Heart left ventricle (tissue), 16 donors: Measurements from ENCODE around the gene AKT2. TPM values are rescaled to one million over a fixed set of nuclear protein-coding genes. Genes with fewer than 3 reads are reported as not detected.
A peak's percentile ranks its signal among the peaks of the same experiment; 100 is the strongest.

ENCODE experiments used
- ATAC-seq, 4 donors: fragments of 200-7000 bp; cut with Tn5 transposase; one replicate each; pipeline ENCODE4 v1.9.1; 2020 to 2022; ENCODE audit warnings: moderate library complexity in 4 of 4, mild to moderate bottlenecking in 3 of 4, moderate number of reproducible peaks in 1 of 4
- DNase-seq, 5 donors: peaks; one replicate each; pipeline ENCODE4 v3.0.0-alpha.2; 2020
- H3K27ac ChIP-seq, 12 donors: fragments of 200-600 bp; sonication (generic) in 4 of 12; one replicate each; pipeline versions ENCODE4 v1.5.0 to v1.8.0; 2016 to 2022; ENCODE audit warnings: mild to moderate bottlenecking in 2 of 12
- H3K27me3 ChIP-seq, 9 donors: fragments of 200-600 bp; sonication (generic) in 2 of 9; one replicate each; pipeline versions ENCODE4 v1.5.1 to v1.8.0; 2016 to 2022; ENCODE audit warnings: mild to moderate bottlenecking in 3 of 9
- H3K36me3 ChIP-seq, 9 donors: fragments of 200-600 bp; sonication (generic) in 2 of 9; one replicate each; pipeline versions ENCODE4 v1.5.0 to v1.8.0; 2018 to 2022; ENCODE audit warnings: mild to moderate bottlenecking in 2 of 9
- H3K4me1 ChIP-seq, 12 donors: fragments of 200-600 bp; sonication (generic) in 4 of 12; one replicate each; pipeline versions ENCODE4 v1.5.0 to v1.8.0; 2016 to 2022; ENCODE audit warnings: mild to moderate bottlenecking in 3 of 12
- H3K4me3 ChIP-seq, 12 donors: fragments of 200-600 bp; sonication (generic) in 4 of 12; one replicate each; pipeline versions ENCODE4 v1.5.0 to v1.8.0; 2017 to 2022; ENCODE audit warnings: mild to moderate bottlenecking in 9 of 12, moderate library complexity in 4 of 12
- H3K9me3 ChIP-seq, 12 donors: fragments of 200-600 bp; sonication (generic) in 4 of 12; one replicate each; pipeline versions ENCODE4 v1.5.0 to v1.8.0; 2016 to 2022; ENCODE audit warnings: mild to moderate bottlenecking in 1 of 12
- POLR2A ChIP-seq, 2 donors: fragments of 450-650 bp; IDR thresholded peaks; one replicate each; pipeline ENCODE4 v1.6.1; 2017; ENCODE audit warnings: antibody characterized with exemption in 2 of 2, mild to moderate bottlenecking in 2 of 2, moderate library complexity in 2 of 2
- WGBS, 4 donors: extraction: QIAGEN DNeasy Blood & Tissue Kit in 2 of 4; methylation state at CpG; one replicate each; pipeline versions ENCODE4 v1.1.5 to v1.1.7; 2013 to 2018; 5-methylcytosine and 5-hydroxymethylcytosine counted together
- intact Hi-C, 10 donors: fragments of 100-400 bp; cut with DNase I; formaldehyde crosslinking; loops; one replicate each; pipeline versions ENCODE4 v1.11.1 to v1.14.2; 2022
- polyA plus RNA-seq, 2 donors: library from polyadenylated mRNA; stranded (reverse); fragments of 200-250 nt; gene quantifications; one replicate each; pipeline ENCODE4 v1.2.3, GENCODE V29; 2013
- total RNA-seq, 9 donors: library from RNA; depleted of rRNA in 2 of 9; stranded (reverse); fragments of >200 nt in 2 of 9; fragmentation: NEBNext Ultra II Directional in 3 of 9; extraction: Animal tissue kit (Norgen Biotek cat#: 25700) in 3 of 9; gene quantifications; one replicate each; pipeline versions ENCODE4 v1.1.0 to v1.2.4, GENCODE V29; 2016 to 2023
- TF ChIP-seq, protein P1 (sequence below), 12 donors: fragments of 200-600 bp; sonication (generic) in 4 of 12; IDR thresholded peaks; one replicate each; pipeline versions ENCODE4 v1.5.0 to v1.8.0; 2018 to 2022; ENCODE audit warnings: antibody characterized with exemption in 12 of 12, mild to moderate bottlenecking in 5 of 12
- donor health status: ischemic (EF 13 %, LVEDD 7.1; RV severe dilation, severe dysfunction).
- donor health status: healthy with polysubstance abuse.
- donor health status: DM: no; HTN: yes; CAD: no.
- donor health status: DM: no; HTN: no; CAD: no.
- donor health status: ischemic (EF 25% LVEDD 6.9; RV normal size, moderate dysfunction).
- donor health status: ischemic (EF 25% LVEDD 5.7; RV mildly dilated, moderate dysfunction).
- donor health status: healthy.
- donor health status: DM: yes; HTN: yes; CAD: no.
- donor health status: ischemic (EF 35%, LVEDD 5.7; RV mildly dilated, moderate dysfunction).
- donor health status: nonischemic (EF 11% LVEDD 7.7; RV severe dilation, severe dysfunction).
- donor health status: DM: yes; HTN: yes; CAD: no.
- donor health status: PGD.
- donor health status: ischemic (EF 29% LVEDD 5.4; RV normal size, mild dysfunction).
- donor health status: nonischemic (EF 23%, LVEDD 6.1; RV moderate dilation, normal function).

The AKT2 gene
- total and polyA plus RNA-seq, 11 donors = 71.0 to 132 (median 112) TPM

DNA sequence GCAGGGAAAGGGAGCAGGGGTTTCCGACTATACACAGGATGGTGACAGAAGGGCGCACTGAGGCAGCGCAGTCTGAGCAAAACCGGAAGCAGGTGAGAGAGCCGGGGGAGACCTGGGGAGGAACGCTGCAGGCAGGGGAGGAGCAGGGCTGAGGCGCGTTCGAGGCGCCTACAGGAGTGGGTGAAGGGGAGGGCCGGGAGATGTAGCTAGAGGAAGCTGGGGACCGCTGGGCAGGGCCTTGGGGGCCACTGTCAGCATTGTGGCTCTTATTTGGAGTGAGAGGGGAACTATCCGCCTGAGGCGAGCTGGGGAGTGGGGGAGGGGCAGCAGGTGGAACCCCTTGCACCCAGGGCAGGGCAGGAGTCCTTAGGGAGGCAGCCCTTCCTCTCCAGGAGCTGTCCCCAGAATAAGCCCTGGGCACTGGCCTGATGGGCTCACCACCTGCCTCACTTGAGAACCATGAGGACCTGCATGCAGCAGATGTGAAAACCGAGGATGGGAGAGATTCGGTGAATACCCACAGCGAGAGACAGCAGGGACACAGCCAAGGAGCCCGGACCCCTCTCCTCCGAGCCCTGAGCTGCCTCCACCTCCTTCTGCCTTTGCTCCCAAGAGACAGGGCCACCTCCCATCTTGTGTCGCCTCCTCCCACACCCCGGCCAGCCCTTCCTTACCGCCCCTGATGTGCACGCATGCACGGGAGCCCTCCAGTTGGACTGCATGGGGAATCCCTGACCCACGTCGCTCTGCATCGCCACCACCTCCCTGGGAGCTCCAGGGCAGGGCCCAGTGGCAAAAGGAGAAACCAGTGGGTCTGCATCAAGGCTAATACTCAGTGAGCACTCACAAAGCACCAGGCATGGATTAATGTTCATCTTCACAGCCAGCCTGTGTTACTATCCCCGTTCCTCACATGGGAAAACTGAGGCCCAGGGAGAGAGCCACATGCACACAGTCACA is 10.3 kb downstream of the AKT2 start:
- intact Hi-C loops = no loop called here
- Histone ChIP-seq H3K27me3 (no peaks in the 10 kb centered on the region), H3K9me3 (no peaks in the 10 kb centered on the region), H3K4me1 (peaks cover 3 to 83% (median 54%) of the 10 kb centered on the region in 12 donors), H3K36me3 (peaks cover 0 to 11% (median 4%) of the 10 kb centered on the region in 9 donors), H3K27ac (peak overlapping the region in 2 of 12 donors; percentile 12 to 18), H3K4me3 (no peak overlapping the region)
- DNase-seq (peak in 2 of 5 donors; percentile 23 to 51), ATAC-seq (no peak)
- no peak for TF ChIP-seq POLR2A (IDR thresholded peaks at IDR 0.05)
- TF ChIP-seq, protein P1, sequence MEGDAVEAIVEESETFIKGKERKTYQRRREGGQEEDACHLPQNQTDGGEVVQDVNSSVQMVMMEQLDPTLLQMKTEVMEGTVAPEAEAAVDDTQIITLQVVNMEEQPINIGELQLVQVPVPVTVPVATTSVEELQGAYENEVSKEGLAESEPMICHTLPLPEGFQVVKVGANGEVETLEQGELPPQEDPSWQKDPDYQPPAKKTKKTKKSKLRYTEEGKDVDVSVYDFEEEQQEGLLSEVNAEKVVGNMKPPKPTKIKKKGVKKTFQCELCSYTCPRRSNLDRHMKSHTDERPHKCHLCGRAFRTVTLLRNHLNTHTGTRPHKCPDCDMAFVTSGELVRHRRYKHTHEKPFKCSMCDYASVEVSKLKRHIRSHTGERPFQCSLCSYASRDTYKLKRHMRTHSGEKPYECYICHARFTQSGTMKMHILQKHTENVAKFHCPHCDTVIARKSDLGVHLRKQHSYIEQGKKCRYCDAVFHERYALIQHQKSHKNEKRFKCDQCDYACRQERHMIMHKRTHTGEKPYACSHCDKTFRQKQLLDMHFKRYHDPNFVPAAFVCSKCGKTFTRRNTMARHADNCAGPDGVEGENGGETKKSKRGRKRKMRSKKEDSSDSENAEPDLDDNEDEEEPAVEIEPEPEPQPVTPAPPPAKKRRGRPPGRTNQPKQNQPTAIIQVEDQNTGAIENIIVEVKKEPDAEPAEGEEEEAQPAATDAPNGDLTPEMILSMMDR (IDR thresholded peaks at IDR 0.05) = no peak
- WGBS, 4 donors = 60 to 65% (median 64%) methylated on average over 23 to 28 of the region's 28 CpGs

- Histone ChIP-seq H3K27me3 (no peaks in the 10 kb centered on the region), H3K4me1 (peaks cover 0 to 75% (median 43%) of the 10 kb centered on the region in 12 donors), H3K36me3 (peaks cover 0 to 13% (median 4%) of the 10 kb centered on the region in 9 donors), H3K4me3 (peak overlapping the region in 1 of 12 donors; percentile 1), H3K27ac (peak overlapping the region in 5 of 12 donors; percentile 15 to 42 (median 18)), H3K9me3 (no peaks in the 10 kb centered on the region)
- TF ChIP-seq POLR2A (IDR thresholded peaks at IDR 0.05) = no peak
- TF ChIP-seq, protein P1 (IDR thresholded peaks at IDR 0.05) = no peak
- ATAC-seq (peak in 3 of 4 donors; percentile 43 to 60 (median 53)), DNase-seq (peak in 2 of 5 donors; percentile 49 to 59)
- intact Hi-C loops = no loop called here
- 47 to 56% (median 51%) methylated on average over 14 of the region's 14 CpGs for WGBS, 4 donors
Measured at GRCh38 chr19:40273469-40274360, 11.4 kb downstream of the AKT2 start.

DNA sequence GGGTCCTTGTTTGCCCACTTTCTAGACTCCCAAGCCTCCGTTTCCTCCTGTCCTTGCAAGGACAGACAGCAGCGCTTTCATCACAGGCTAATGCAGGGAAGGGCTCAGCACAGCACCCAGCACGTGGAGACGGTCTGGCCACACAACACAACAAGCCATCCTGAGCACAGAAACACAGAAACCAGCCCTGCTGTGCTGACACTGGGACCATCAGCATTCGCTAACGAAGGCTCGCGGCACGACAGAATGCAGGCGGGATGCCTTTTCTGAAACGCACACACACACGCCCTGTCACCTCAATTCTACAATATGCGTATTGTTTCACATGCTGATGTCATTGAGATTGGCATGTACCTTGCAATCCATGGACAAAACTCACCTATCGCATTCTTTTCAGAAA is 12.9 kb downstream of the AKT2 start:
- Histone ChIP-seq H3K9me3 (no peaks in the 10 kb centered on the region), H3K27ac (no peak overlapping the region), H3K4me3 (no peak overlapping the region), H3K4me1 (peaks cover 4 to 74% (median 41%) of the 10 kb centered on the region in 12 donors), H3K27me3 (no peaks in the 10 kb centered on the region), H3K36me3 (peaks cover 0 to 13% (median 4%) of the 10 kb centered on the region in 9 donors)
- intact Hi-C loops = no loop called here
- peak in 1 of 5 donors; percentile 9 for DNase-seq
- 90 to 93% (median 92%) methylated on average over 14 of the region's 14 CpGs for WGBS, 4 donors
- no peak for TF ChIP-seq POLR2A (IDR thresholded peaks at IDR 0.05)
- TF ChIP-seq, protein P1 (IDR thresholded peaks at IDR 0.05) = no peak
- ATAC-seq = no peak
